HUES48 (cell line): ENCODE data around the gene ZNF648.
"Not testable (repeated sequence)": the region's sequence is repeated elsewhere in the genome, so short reads cannot be mapped to it uniquely, and the experiment has no call there.

ENCODE experiments used
- H3K27ac ChIP-seq: one replicate; pipeline ENCODE4 v1.7.0; 2013; ENCODE audit warnings: low read depth, low read length, inconsistent platforms
- H3K27me3 ChIP-seq: 2 replicates; pipeline ENCODE4 v1.6.1; 2013; ENCODE audit warnings: mild to moderate bottlenecking, low read length; ENCODE audit not compliant: control insufficient read depth, insufficient read depth
- H3K36me3 ChIP-seq: 2 replicates; pipeline ENCODE4 v1.6.1; 2013; ENCODE audit warnings: low read length; ENCODE audit not compliant: control insufficient read depth, insufficient read depth
- H3K4me1 ChIP-seq: 2 replicates; pipeline ENCODE4 v1.6.1; 2013; ENCODE audit warnings: mild to moderate bottlenecking, low read length; ENCODE audit not compliant: control insufficient read depth, insufficient read depth
- H3K4me3 ChIP-seq: 2 replicates; pipeline ENCODE4 v1.5.1; 2013; ENCODE audit warnings: mild to moderate bottlenecking, low read depth, low read length
- H3K9ac ChIP-seq: 2 replicates; pipeline ENCODE4 v1.6.1; 2013; ENCODE audit warnings: mild to moderate bottlenecking, low read depth, low read length, moderate library complexity
- H3K9me3 ChIP-seq: 2 replicates; pipeline ENCODE4 v1.6.1; 2013; ENCODE audit warnings: low read length; ENCODE audit not compliant: control insufficient read depth, insufficient read depth

The ZNF648 gene

GRCh38 chr1:182015360-182015759 lies 46.2 kb downstream of the ZNF648 start:
- H3K4me3 ChIP-seq: no peak overlapping the region
- H3K9ac ChIP-seq: no peak overlapping the region

GRCh38 chr1:182010800-182011370 lies 50.6 kb downstream of the ZNF648 start:
- H3K9me3 ChIP-seq, H3K4me3 ChIP-seq, H3K4me1 ChIP-seq, H3K27ac ChIP-seq, H3K9ac ChIP-seq, H3K36me3 ChIP-seq, H3K27me3 ChIP-seq: not testable (repeated sequence)

More at GRCh38 chr1:182015360-182015759, 46.2 kb downstream of the ZNF648 start:
- Histone ChIP-seq H3K27ac (no peak overlapping the region), H3K27me3 (no peaks in the 10 kb centered on the region), H3K9me3 (no peaks in the 10 kb centered on the region), H3K4me1 (no peaks in the 10 kb centered on the region), H3K36me3 (no peaks in the 10 kb centered on the region)

- H3K36me3 ChIP-seq, H3K9ac ChIP-seq, H3K4me1 ChIP-seq, H3K4me3 ChIP-seq, H3K27ac ChIP-seq, H3K9me3 ChIP-seq, H3K27me3 ChIP-seq: not testable (repeated sequence)
Observed at GRCh38 chr1:182005398-182005797, 56.1 kb downstream of the ZNF648 start.

GRCh38 chr1:182004601-182005000 lies 56.9 kb downstream of the ZNF648 start:
- Histone ChIP-seq H3K27ac (no peak overlapping the region), H3K27me3 (no peaks in the 10 kb centered on the region), H3K36me3 (no peaks in the 10 kb centered on the region), H3K9ac (no peak overlapping the region), H3K4me3 (no peak overlapping the region), H3K4me1 (peaks cover 4% of the 10 kb centered on the region; the same call in 1 of the 2 replicates), H3K9me3 (no peaks in the 10 kb centered on the region)
